Measurements from ENCODE around the gene CYP11A1.

The CYP11A1 gene

GRCh38 chr15:74293021-74293810 lies 74.2 kb downstream of the CYP11A1 start:
- DNase-seq: no peak

- DNase-seq: peak; percentile 63
These were observed 76.1 kb downstream of the CYP11A1 start for GRCh38 chr15:74291101-74292071.

GRCh38 chr15:74290645-74291044 lies 76.8 kb downstream of the CYP11A1 start:
- DNase-seq: no peak

- DNase-seq: no peak
These were observed 77.8 kb downstream of the CYP11A1 start for GRCh38 chr15:74289671-74290070.

Measured in kidney glomerular epithelial cell (primary cell).